SK-N-SH (cell line): ENCODE data around the gene ADRM1. TPM values are rescaled to one million over a fixed set of nuclear protein-coding genes. Genes with fewer than 3 reads are reported as not detected.

Experiments
- CTCF ChIA-PET: fragments of 300-600, 350-600 bp; formaldehyde crosslinking; extraction: SDS; loops from one replicate; lab custom pipeline; 2021; lab: Yijun Ruan, JAX
- POLR2A ChIA-PET: fragments of 350-600 bp; sonication (Branson Sonifier 250); formaldehyde crosslinking; extraction: SDS; loops from one replicate; lab custom pipeline; 2020; ENCODE audit warnings: antibody characterized with exemption, inconsistent platforms; lab: Yijun Ruan, JAX
- DNase-seq: peaks from one replicate; pipeline ENCODE4 v3.0.0; 2012
- H2AFZ ChIP-seq: fragments of 200-600 bp; sonication (generic); 2 replicates; pipeline ENCODE4 v1.8.1; 2016; ENCODE audit warnings: antibody characterized with exemption, mild to moderate bottlenecking, low read depth
- H3F3A ChIP-seq: fragments of 200-600 bp; sonication (generic); replicated peaks from 2 replicates; pipeline ENCODE3; 2016; ENCODE audit warnings: antibody characterized with exemption, mild to moderate bottlenecking; ENCODE audit not compliant: insufficient read depth
- H3K27ac ChIP-seq, 2 experiments: fragments of 200-500 bp in 1 of 2; fragments of 200-600 bp in 1 of 2; sonication (Bioruptor generic) in 1 of 2; sonication (generic), shearing (Covaris generic) in 1 of 2; 2 replicates each; pipeline versions ENCODE4 v1.5.1 to v1.6.1; 2014 to 2016; ENCODE audit warnings: low read depth in 2 of 2, inconsistent platforms in 1 of 2, low read length in 1 of 2, mild to moderate bottlenecking in 1 of 2, mixed read lengths in 1 of 2
- H3K27me3 ChIP-seq: fragments of 200-600 bp; sonication (generic), shearing (Covaris generic); 2 replicates; pipeline ENCODE4 v1.6.1; 2016; ENCODE audit warnings: mixed run types; ENCODE audit not compliant: insufficient read depth
- H3K36me3 ChIP-seq, 2 experiments: fragments of 200-500 bp in 1 of 2; fragments of 200-600 bp in 1 of 2; sonication (Bioruptor generic) in 1 of 2; sonication (generic) in 1 of 2; replicated peaks in 1 of 2; 2 replicates each; pipeline versions ENCODE3 to v1.5.1; 2014 to 2016; ENCODE audit warnings: low read length in 1 of 2, mild to moderate bottlenecking in 1 of 2; ENCODE audit not compliant: insufficient read depth in 2 of 2, control insufficient read depth in 1 of 2
- H3K4me1 ChIP-seq, 2 experiments: fragments of 200-500 bp in 1 of 2; fragments of 200-600 bp in 1 of 2; sonication (Bioruptor generic) in 1 of 2; sonication (generic), shearing (Covaris generic) in 1 of 2; 2 replicates each; pipeline versions ENCODE4 v1.5.1 to v1.6.1; 2014 to 2016; ENCODE audit warnings: low read depth in 1 of 2, low read length in 1 of 2, mixed run types in 1 of 2; ENCODE audit not compliant: insufficient read depth in 2 of 2, control insufficient read depth in 1 of 2
- H3K4me2 ChIP-seq: fragments of 200-600 bp; sonication (generic), shearing (Covaris generic); 2 replicates; pipeline ENCODE4 v1.6.1; 2017; ENCODE audit warnings: mixed run types
- H3K4me3 ChIP-seq, 2 experiments: fragments of 200-500 bp in 1 of 2; fragments of 200-600 bp in 1 of 2; sonication (Bioruptor generic) in 1 of 2; sonication (generic), shearing (Covaris generic) in 1 of 2; 2 replicates each; pipeline versions ENCODE4 v1.5.1 to v1.8.1; 2014 to 2016; ENCODE audit warnings: low read depth in 2 of 2, inconsistent platforms in 1 of 2, low read length in 1 of 2, mild to moderate bottlenecking in 1 of 2, mixed read lengths in 1 of 2, moderate library complexity in 1 of 2
- H3K79me2 ChIP-seq: fragments of 200-600 bp; sonication (generic); 2 replicates; pipeline ENCODE4 v1.8.1; 2017; ENCODE audit warnings: mild to moderate bottlenecking; ENCODE audit not compliant: insufficient read depth
- H3K9ac ChIP-seq: fragments of 200-600 bp; sonication (generic); 2 replicates; pipeline ENCODE4 v1.6.1; 2017; ENCODE audit warnings: mixed run types
- H3K9me2 ChIP-seq: fragments of 200-600 bp; sonication (generic); 2 replicates; pipeline ENCODE4 v1.6.1; 2017; ENCODE audit warnings: mixed run types
- H3K9me3 ChIP-seq: fragments of 200-600 bp; sonication (generic); 2 replicates; pipeline ENCODE4 v1.6.1; 2017; ENCODE audit warnings: mixed run types, mild to moderate bottlenecking, moderate library complexity
- H4K20me1 ChIP-seq: fragments of 200-600 bp; sonication (generic); 2 replicates; pipeline ENCODE4 v1.6.1; 2017; ENCODE audit warnings: mild to moderate bottlenecking, mixed run types; ENCODE audit not compliant: insufficient read depth
- CTCF ChIP-seq: fragments of 200-600 bp; sonication (generic); IDR thresholded peaks from 2 replicates; pipeline ENCODE4 v1.6.1; 2017; ENCODE audit warnings: antibody characterized with exemption, mild to moderate bottlenecking, moderate library complexity
- EP300 ChIP-seq, 2 experiments: IDR thresholded peaks; 2 replicates each; pipeline versions ENCODE4 v1.4.0 to v1.6.1; 2012; ENCODE audit warnings: borderline replicate concordance in 1 of 2, low read depth in 1 of 2, low read length in 1 of 2
- EZH2phosphoT487 ChIP-seq: fragments of 200-600 bp; sonication (generic); IDR thresholded peaks from 2 replicates; pipeline ENCODE4 v1.6.1; 2017; ENCODE audit warnings: low read depth, mixed run types, mild to moderate bottlenecking, antibody characterized with exemption, moderate library complexity, borderline replicate concordance
- FOSL2 ChIP-seq: IDR thresholded peaks from 2 replicates; pipeline ENCODE4 v1.4.0; 2012; ENCODE audit warnings: low read depth, mild to moderate bottlenecking, moderate library complexity, borderline replicate concordance
- GATA2 ChIP-seq: sonication (generic); formaldehyde crosslinking; IDR thresholded peaks from 2 replicates; pipeline ENCODE4 v1.5.0; 2020; ENCODE audit warnings: mild to moderate bottlenecking, missing genetic modification reagents
- MEF2A ChIP-seq: IDR thresholded peaks from 2 replicates; pipeline ENCODE4 v1.4.0; 2012; ENCODE audit warnings: low read depth, borderline replicate concordance
- NRF1 ChIP-seq: IDR thresholded peaks from 2 replicates; pipeline ENCODE4 v1.6.1; 2012; ENCODE audit warnings: low read depth, mild to moderate bottlenecking, low read length
- POLR2AphosphoS5 ChIP-seq: IDR thresholded peaks from 2 replicates; pipeline ENCODE4 v1.6.1; 2012; ENCODE audit warnings: low read depth, low read length
- RCOR1 ChIP-seq: fragments of 150-350 bp; IDR thresholded peaks from 2 replicates; pipeline ENCODE4 v1.6.1; 2017; ENCODE audit warnings: antibody characterized with exemption, low read length
- REST ChIP-seq: IDR thresholded peaks from 2 replicates; pipeline ENCODE4 v1.6.1; 2012; ENCODE audit warnings: mild to moderate bottlenecking, low read depth, low read length, moderate library complexity
- RFX5 ChIP-seq: IDR thresholded peaks from 2 replicates; pipeline ENCODE4 v1.6.1; 2012; ENCODE audit warnings: mild to moderate bottlenecking, improper control_type of control experiment, low read length
- SIN3A ChIP-seq: IDR thresholded peaks from 2 replicates; pipeline ENCODE4 v1.6.1; 2012; ENCODE audit warnings: low read depth, mild to moderate bottlenecking, low read length, moderate library complexity, borderline replicate concordance
- TCF12 ChIP-seq: IDR thresholded peaks from 2 replicates; pipeline ENCODE4 v1.4.0; 2012
- USF2 ChIP-seq: fragments of 150-350 bp; IDR thresholded peaks from 2 replicates; pipeline ENCODE4 v1.6.1; 2017; ENCODE audit warnings: antibody characterized with exemption, low read length, low read depth, borderline replicate concordance
- WGBS: methylation state at CpG from one replicate; pipeline ENCODE4 v1.1.6; 2017; ENCODE audit warnings: low lambda C conversion rate; 5-methylcytosine and 5-hydroxymethylcytosine counted together
- polyA plus RNA-seq, 3 experiments: library from polyadenylated mRNA; depleted of rRNA; stranded (reverse); fragments of >200 nt; gene quantifications; 2 replicates each; pipeline ENCODE4 v1.2.3, GENCODE V29; 2012
- TF ChIP-seq, protein P1 (sequence below): fragments of 150-350 bp; IDR thresholded peaks from 2 replicates; pipeline ENCODE4 v1.6.1; 2016; ENCODE audit warnings: mild to moderate bottlenecking, low read depth, low read length
- TF ChIP-seq, protein P2 (sequence below): IDR thresholded peaks from 2 replicates; pipeline ENCODE4; 2012
- TF ChIP-seq, protein P3 (sequence below): IDR thresholded peaks from 2 replicates; pipeline ENCODE4 v1.4.0; 2012; ENCODE audit warnings: low read depth, borderline replicate concordance

The ADRM1 gene
- polyA plus RNA-seq, 1 of the 3 experiments (the other 2 are of a cell fraction) = 142 TPM

DNA sequence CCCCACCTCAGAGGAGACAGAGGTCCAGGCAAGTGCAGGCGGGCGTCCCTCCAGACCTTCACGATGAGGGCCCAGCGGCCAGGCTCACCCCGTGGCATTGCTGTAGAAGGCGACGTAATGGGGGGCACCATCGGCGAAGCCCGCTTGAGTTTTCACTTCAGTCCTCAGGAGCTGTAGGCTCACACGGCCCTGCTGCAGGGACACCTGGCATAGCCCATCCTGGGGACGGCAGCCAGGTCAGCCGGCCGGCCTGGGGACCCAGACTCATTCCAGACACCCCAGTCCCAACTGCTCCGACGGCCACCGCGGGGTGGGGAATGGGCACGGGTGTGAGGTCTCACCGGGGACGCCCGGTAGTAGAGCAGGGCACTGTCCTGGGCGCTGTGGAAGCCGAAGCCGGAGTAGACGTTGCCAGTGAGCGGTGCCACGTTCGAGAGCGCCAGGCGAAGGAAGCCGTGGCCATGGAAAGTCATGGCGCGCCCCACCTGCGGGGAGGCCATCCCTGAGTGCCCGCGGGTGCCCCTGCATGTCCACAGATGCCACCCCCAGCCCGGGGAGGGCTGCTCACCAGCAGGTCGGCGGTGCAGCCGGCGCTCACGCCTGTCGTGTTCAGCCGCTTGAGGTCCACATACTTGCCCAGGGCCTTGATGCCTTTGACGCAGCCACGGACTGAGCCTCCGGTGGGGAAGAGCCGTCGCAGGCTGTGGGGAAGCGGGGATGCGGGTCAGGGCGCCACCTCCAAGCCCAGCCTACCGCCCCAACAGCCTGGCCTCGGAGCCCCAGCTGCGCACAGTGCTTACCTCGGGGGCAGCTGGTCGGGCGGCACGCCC is 9.2 kb downstream of the ADRM1 start:
- CTCF ChIA-PET = interaction anchor here (1.1 to 1.2 kb wide), 2 partner anchors 70 to 71 kb away, joined by 3 to 4 read pairs; no protein-coding TSS in a partner anchor
- peaks cover 1% of the 10 kb centered on the region; the same call in 1 of the 2 replicates for H3K79me2 ChIP-seq
- H3K36me3 ChIP-seq = peaks cover 0 to 91% of the 10 kb centered on the region in 2 experiments

More for the DNA sequence above, 9.2 kb downstream of the ADRM1 start:
- 94% methylated on average over 34 of the region's 60 CpGs for WGBS
- Histone ChIP-seq H3K4me3 (no peak overlapping the region), H3K9ac (no peak overlapping the region), H2AFZ (no peak overlapping the region), H3K9me2 (no peaks in the 10 kb centered on the region), H3K27me3 (no peaks in the 10 kb centered on the region), H3K27ac (no peak overlapping the region), H4K20me1 (peaks cover 15% of the 10 kb centered on the region), H3K4me1 (no peaks in the 10 kb centered on the region; a peak in 1 of 4 replicates), H3F3A (peaks cover 13% of the 10 kb centered on the region), H3K9me3 (no peaks in the 10 kb centered on the region), H3K4me2 (no peak overlapping the region)
- POLR2A ChIA-PET = no interaction called here
- DNase-seq = no peak
- no peak for TF ChIP-seq POLR2AphosphoS5
- TF ChIP-seq EZH2phosphoT487 = no peak
- no peak for TF ChIP-seq TCF12
- TF ChIP-seq, protein P1, sequence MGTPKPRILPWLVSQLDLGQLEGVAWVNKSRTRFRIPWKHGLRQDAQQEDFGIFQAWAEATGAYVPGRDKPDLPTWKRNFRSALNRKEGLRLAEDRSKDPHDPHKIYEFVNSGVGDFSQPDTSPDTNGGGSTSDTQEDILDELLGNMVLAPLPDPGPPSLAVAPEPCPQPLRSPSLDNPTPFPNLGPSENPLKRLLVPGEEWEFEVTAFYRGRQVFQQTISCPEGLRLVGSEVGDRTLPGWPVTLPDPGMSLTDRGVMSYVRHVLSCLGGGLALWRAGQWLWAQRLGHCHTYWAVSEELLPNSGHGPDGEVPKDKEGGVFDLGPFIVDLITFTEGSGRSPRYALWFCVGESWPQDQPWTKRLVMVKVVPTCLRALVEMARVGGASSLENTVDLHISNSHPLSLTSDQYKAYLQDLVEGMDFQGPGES = no peak
- TF ChIP-seq RCOR1 = no peak
- TF ChIP-seq, protein P2, sequence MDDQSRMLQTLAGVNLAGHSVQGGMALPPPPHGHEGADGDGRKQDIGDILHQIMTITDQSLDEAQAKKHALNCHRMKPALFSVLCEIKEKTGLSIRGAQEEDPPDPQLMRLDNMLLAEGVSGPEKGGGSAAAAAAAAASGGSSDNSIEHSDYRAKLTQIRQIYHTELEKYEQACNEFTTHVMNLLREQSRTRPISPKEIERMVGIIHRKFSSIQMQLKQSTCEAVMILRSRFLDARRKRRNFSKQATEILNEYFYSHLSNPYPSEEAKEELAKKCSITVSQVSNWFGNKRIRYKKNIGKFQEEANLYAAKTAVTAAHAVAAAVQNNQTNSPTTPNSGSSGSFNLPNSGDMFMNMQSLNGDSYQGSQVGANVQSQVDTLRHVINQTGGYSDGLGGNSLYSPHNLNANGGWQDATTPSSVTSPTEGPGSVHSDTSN = no peak
- TF ChIP-seq CTCF = no peak
- no peak for TF ChIP-seq GATA2 (CRISPR knock-in tag)
- TF ChIP-seq, protein P3, sequence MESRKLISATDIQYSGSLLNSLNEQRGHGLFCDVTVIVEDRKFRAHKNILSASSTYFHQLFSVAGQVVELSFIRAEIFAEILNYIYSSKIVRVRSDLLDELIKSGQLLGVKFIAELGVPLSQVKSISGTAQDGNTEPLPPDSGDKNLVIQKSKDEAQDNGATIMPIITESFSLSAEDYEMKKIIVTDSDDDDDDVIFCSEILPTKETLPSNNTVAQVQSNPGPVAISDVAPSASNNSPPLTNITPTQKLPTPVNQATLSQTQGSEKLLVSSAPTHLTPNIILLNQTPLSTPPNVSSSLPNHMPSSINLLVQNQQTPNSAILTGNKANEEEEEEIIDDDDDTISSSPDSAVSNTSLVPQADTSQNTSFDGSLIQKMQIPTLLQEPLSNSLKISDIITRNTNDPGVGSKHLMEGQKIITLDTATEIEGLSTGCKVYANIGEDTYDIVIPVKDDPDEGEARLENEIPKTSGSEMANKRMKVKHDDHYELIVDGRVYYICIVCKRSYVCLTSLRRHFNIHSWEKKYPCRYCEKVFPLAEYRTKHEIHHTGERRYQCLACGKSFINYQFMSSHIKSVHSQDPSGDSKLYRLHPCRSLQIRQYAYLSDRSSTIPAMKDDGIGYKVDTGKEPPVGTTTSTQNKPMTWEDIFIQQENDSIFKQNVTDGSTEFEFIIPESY = no peak
- no peak for TF ChIP-seq EP300 (IDR thresholded peaks at IDR 0.05; ENCODE audit: borderline replicate concordance in 1 of 2, low read depth in 1 of 2, low read length in 1 of 2)
- TF ChIP-seq RFX5 = no peak
- no peak for TF ChIP-seq USF2
- TF ChIP-seq SIN3A = no peak
- TF ChIP-seq FOSL2 = no peak
- no peak for TF ChIP-seq NRF1
- no peak for TF ChIP-seq MEF2A
- no peak for TF ChIP-seq REST
